Fibroblast of lung (primary cell): Measurements from ENCODE around the gene RPS21. TPM values are rescaled to one million over a fixed set of nuclear protein-coding genes. Genes with fewer than 3 reads are reported as not detected.
A peak's percentile ranks its signal among the peaks of the same experiment; 100 is the strongest.

Source experiments
- DNase-seq, 2 donors: peaks; one replicate each; pipeline versions ENCODE4 v3.0.0 to v3.0.0-alpha.2; 2010; ENCODE audit warnings: low read depth in 2 of 2
- H2AFZ ChIP-seq: 2 replicates; pipeline ENCODE4 v1.5.1; 2012; ENCODE audit warnings: low read length, control low read depth, inconsistent platforms
- H3K27ac ChIP-seq: 2 replicates; pipeline ENCODE4 v1.5.1; 2011; ENCODE audit warnings: low read length, control low read depth; ENCODE audit not compliant: insufficient read depth
- H3K27me3 ChIP-seq: 2 replicates; pipeline ENCODE4 v1.5.1; 2011; ENCODE audit warnings: mild to moderate bottlenecking, low read length; ENCODE audit not compliant: control insufficient read depth, insufficient read depth
- H3K36me3 ChIP-seq: 2 replicates; pipeline ENCODE4 v1.5.1; 2011; ENCODE audit warnings: low read length; ENCODE audit not compliant: control insufficient read depth, insufficient read depth
- H3K4me1 ChIP-seq: 2 replicates; pipeline ENCODE4 v1.5.1; 2011; ENCODE audit warnings: low read length; ENCODE audit not compliant: control insufficient read depth, insufficient read depth; ENCODE audit errors: extremely low read depth
- H3K4me2 ChIP-seq: 2 replicates; pipeline ENCODE4 v1.5.1; 2011; ENCODE audit warnings: low read length, control low read depth; ENCODE audit not compliant: insufficient read depth; ENCODE audit errors: extremely low read depth
- H3K4me3 ChIP-seq, 4 experiments: fragments of 200-600 bp in 1 of 4; sonication (generic) in 1 of 4; replicated peaks in 1 of 4; 2 replicates each; pipeline ENCODE4 v1.5.1; 2011 to 2016; ENCODE audit warnings: low read length in 4 of 4, low read depth in 3 of 4, mild to moderate bottlenecking in 3 of 4, control low read depth in 2 of 4, inconsistent platforms in 1 of 4, mixed read lengths in 1 of 4; ENCODE audit not compliant: insufficient read depth in 1 of 4; ENCODE audit errors: control extremely low read depth in 1 of 4
- H3K79me2 ChIP-seq: 2 replicates; pipeline ENCODE4 v1.5.1; 2012; ENCODE audit warnings: mild to moderate bottlenecking, low read length, inconsistent platforms; ENCODE audit not compliant: control insufficient read depth, insufficient read depth
- H3K9ac ChIP-seq: 2 replicates; pipeline ENCODE4 v1.5.1; 2011; ENCODE audit warnings: mild to moderate bottlenecking, low read length, control low read depth; ENCODE audit not compliant: insufficient read depth
- H3K9me3 ChIP-seq: 2 replicates; pipeline ENCODE4 v1.5.1; 2012; ENCODE audit warnings: low read depth, low read length; ENCODE audit not compliant: control insufficient read depth, insufficient read depth
- H4K20me1 ChIP-seq: 2 replicates; pipeline ENCODE4 v1.5.1; 2011; ENCODE audit warnings: low read length; ENCODE audit not compliant: control insufficient read depth, insufficient read depth; ENCODE audit errors: extremely low read depth
- CTCF ChIP-seq, 2 donors: IDR thresholded peaks in 1 of 2; conservative IDR thresholded peaks in 1 of 2; 1 replicate in 1 of 2; 2 replicates in 1 of 2; pipeline ENCODE4 v1.5.1; 2011 to 2012; ENCODE audit warnings: low read length in 2 of 2, control low read depth in 1 of 2, inconsistent platforms in 1 of 2, low read depth in 1 of 2, mild to moderate bottlenecking in 1 of 2
- EZH2 ChIP-seq: IDR thresholded peaks from 2 replicates; pipeline ENCODE4 v1.5.1; 2012; ENCODE audit warnings: low read length, control low read depth, mild to moderate bottlenecking; ENCODE audit errors: missing control alignments
- polyA plus RNA-seq, 2 donors: library from polyadenylated mRNA; depleted of rRNA in 1 of 2; stranded (reverse) in 1 of 2; unstranded in 1 of 2; fragments of >200 nt; gene quantifications; 2 replicates each; pipeline ENCODE4 v1.2.1, GENCODE V29; 2011 to 2012; ENCODE audit warnings: missing spikeins in 1 of 2
- total RNA-seq: library from RNA; depleted of rRNA; stranded (reverse); fragments of >200 nt; gene quantifications from 2 replicates; pipeline ENCODE4 v1.2.1, GENCODE V29; 2014

RPS21 gene
- total and polyA plus RNA-seq, 2 donors (not counting 1 experiment from before 2014, with no cell fraction given) = 867 to 2,081 TPM

GRCh38 chr20:62344782-62345181 lies 42.1 kb upstream of the RPS21 start:
- no peaks in the 10 kb centered on the region for H3K9me3 ChIP-seq
- H3K27me3 ChIP-seq = no peaks in the 10 kb centered on the region
- H4K20me1 ChIP-seq = no peaks in the 10 kb centered on the region
- no peak overlapping the region for H3K27ac ChIP-seq
- TF ChIP-seq CTCF (conservative IDR thresholded peaks at IDR 0.05 in 1 of 2, IDR thresholded peaks at IDR 0.05 in 1 of 2; ENCODE audit: low read depth in 1 of 2, low read length in 2 of 2) (no peak), EZH2 (no peak)
- no peak overlapping the region for H3K4me3 ChIP-seq
- DNase-seq = peak; percentile 43 to 89
- H3K36me3 ChIP-seq = peaks cover 14% of the 10 kb centered on the region
- H2AFZ ChIP-seq = no peak overlapping the region
- H3K79me2 ChIP-seq = no peaks in the 10 kb centered on the region
- no peaks in the 10 kb centered on the region for H3K4me1 ChIP-seq
- H3K9ac ChIP-seq = no peak overlapping the region
- H3K4me2 ChIP-seq = no peak overlapping the region

DNA sequence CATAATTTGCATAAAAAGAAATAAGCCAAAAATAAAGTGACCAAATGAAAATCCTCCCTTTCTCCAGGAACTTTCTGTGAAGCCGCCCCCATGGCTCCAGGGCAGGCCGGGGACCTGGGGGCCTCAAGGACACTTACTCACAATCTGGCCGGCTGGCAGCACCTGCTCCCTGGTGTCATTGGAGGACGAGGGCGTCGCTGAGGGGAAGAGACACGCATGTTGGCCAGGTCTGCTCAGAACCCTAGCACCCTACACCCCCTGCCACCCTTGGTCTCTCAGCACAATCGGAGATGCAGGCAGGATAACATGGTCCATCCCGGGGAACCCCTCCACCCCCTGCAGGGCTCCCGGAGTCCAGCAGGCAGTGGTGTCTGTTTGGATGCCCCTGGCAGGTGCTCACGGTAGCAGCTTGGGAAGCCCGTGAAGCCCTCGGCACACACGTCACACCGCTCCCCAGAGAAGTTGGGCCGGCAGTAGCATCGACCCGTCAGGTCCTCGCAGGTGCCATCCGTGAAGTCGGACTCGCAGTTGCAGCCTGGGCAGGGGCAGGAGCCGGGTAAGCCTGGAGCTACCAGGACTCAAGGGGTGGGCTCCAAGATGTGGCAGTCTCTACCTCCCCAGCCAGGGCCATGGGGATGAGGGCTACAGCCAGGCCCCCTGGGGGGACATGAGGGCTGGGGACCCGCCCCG lies 41.1 kb upstream of the RPS21 start:
- no peak overlapping the region for H2AFZ ChIP-seq
- TF ChIP-seq CTCF (conservative IDR thresholded peaks at IDR 0.05 in 1 of 2, IDR thresholded peaks at IDR 0.05 in 1 of 2; ENCODE audit: low read depth in 1 of 2, low read length in 2 of 2) = no peak
- TF ChIP-seq EZH2 = no peak

DNA sequence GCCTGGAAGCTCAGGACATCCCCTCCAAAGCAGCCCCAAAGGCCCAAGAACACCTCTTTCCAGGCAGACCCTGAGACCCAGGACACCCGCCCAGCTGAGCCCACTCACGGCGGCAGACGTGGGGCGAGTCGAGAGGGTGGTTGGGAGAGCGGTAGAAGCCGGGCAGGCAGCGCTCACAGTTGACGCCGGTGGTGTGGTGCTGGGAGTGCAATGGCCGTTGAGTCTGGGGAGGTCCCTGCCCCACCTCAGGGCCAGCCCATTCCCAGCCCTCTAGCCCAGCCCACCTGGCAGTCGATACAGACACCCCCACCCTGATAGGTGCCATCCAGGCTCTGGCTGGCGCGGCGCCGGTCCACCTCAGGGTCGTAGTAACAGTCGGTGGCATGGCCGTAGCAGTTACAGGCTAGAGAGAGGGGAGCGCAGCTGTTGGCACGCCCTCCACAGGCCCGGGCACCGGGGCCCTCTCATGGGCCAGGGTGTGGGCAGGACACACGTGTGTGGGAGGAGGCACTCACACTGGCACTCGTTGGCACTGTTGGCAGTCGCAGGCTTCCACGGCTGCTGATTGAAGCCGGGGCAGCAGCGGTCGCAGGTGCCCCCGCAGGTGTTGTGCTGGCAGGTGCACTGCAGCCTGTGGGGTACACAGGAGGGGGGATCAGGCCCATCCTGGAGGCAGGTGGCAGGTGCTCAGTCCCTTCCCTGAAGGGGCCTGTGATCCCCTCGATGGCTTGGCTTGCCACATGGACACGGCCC lies 40.3 kb upstream of the RPS21 start:
- Histone ChIP-seq H3K9ac (no peak overlapping the region), H2AFZ (no peak overlapping the region), H4K20me1 (no peaks in the 10 kb centered on the region), H3K36me3 (peaks cover 17% of the 10 kb centered on the region), H3K4me3 (no peak overlapping the region), H3K4me2 (no peak overlapping the region), H3K4me1 (no peaks in the 10 kb centered on the region), H3K27me3 (no peaks in the 10 kb centered on the region), H3K79me2 (no peaks in the 10 kb centered on the region), H3K27ac (no peak overlapping the region), H3K9me3 (no peaks in the 10 kb centered on the region)
- no peak for DNase-seq
- TF ChIP-seq EZH2 (no peak), CTCF (conservative IDR thresholded peaks at IDR 0.05 in 1 of 2, IDR thresholded peaks at IDR 0.05 in 1 of 2; ENCODE audit: low read depth in 1 of 2, low read length in 2 of 2) (no peak)

More for the DNA sequence above, 41.1 kb upstream of the RPS21 start:
- Histone ChIP-seq H3K4me2 (no peak overlapping the region), H3K36me3 (peaks cover 13% of the 10 kb centered on the region), H3K9me3 (no peaks in the 10 kb centered on the region), H4K20me1 (no peaks in the 10 kb centered on the region), H3K4me3 (no peak overlapping the region), H3K79me2 (no peaks in the 10 kb centered on the region), H3K4me1 (no peaks in the 10 kb centered on the region), H3K9ac (no peak overlapping the region), H3K27me3 (no peaks in the 10 kb centered on the region), H3K27ac (no peak overlapping the region)
- no peak for DNase-seq
